ENCODE data around the gene ENTPD2.
"Not testable (repeated sequence)": the region's sequence is repeated elsewhere in the genome, so short reads cannot be mapped to it uniquely, and the experiment has no call there.

The ENTPD2 gene

GRCh38 chr9:137042751-137043727 is 10.8 kb downstream of the ENTPD2 start:
- no peak overlapping the region for H3K9ac ChIP-seq (ENCODE audit: low read length)
- H3K4me1 ChIP-seq (ENCODE audit: control insufficient read depth, insufficient read depth, low read length): peaks cover 15% of the 10 kb centered on the region
- H3K4me3 ChIP-seq (ENCODE audit: low read length): no peak overlapping the region
- peaks cover 14% of the 10 kb centered on the region for H3K27me3 ChIP-seq (ENCODE audit: control insufficient read depth, insufficient read depth, low read length)
- H3K36me3 ChIP-seq (ENCODE audit: control insufficient read depth, insufficient read depth, low read length): no peaks in the 10 kb centered on the region
- peak overlapping the region; percentile 30 for H3K27ac ChIP-seq (ENCODE audit: low read depth, low read length)

DNA sequence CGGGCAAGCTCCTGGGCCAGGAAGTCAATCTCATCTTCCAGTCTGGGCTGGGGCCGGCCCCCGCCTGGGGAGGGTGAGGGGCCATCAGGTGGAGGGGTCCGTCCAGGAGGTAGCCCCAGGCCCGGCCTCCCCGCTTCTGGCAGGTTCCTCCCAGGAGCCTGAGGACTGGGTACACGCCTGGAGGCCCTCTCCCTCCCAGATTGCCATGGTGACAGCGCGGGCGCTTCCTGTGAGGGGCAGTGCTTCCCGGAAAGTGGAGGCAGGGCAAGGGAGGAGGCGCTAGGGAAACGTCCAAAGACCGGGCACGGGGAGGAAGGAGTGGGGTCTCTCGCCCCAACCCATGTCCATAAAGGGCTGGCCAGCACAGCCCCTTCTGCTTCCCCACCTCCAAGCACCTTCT is 12.7 kb downstream of the ENTPD2 start:
- Histone ChIP-seq H3K4me3 (ENCODE audit: low read length) (no peak overlapping the region), H3K36me3 (ENCODE audit: control insufficient read depth, insufficient read depth, low read length) (no peaks in the 10 kb centered on the region), H3K27ac (ENCODE audit: low read depth, low read length) (no peak overlapping the region), H3K9ac (ENCODE audit: low read length) (no peak overlapping the region), H3K4me1 (ENCODE audit: control insufficient read depth, insufficient read depth, low read length) (peaks cover 12% of the 10 kb centered on the region), H3K27me3 (ENCODE audit: control insufficient read depth, insufficient read depth, low read length) (peaks cover 3% of the 10 kb centered on the region)

GRCh38 chr9:137040568-137040967 is 13.3 kb downstream of the ENTPD2 start:
- peaks cover 11% of the 10 kb centered on the region for H3K4me1 ChIP-seq (ENCODE audit: control insufficient read depth, insufficient read depth, low read length)
- no peak overlapping the region for H3K27ac ChIP-seq (ENCODE audit: low read depth, low read length)
- H3K27me3 ChIP-seq (ENCODE audit: control insufficient read depth, insufficient read depth, low read length): peaks cover 3% of the 10 kb centered on the region
- H3K9ac ChIP-seq (ENCODE audit: low read length): no peak overlapping the region
- H3K4me3 ChIP-seq (ENCODE audit: low read length): no peak overlapping the region
- no peaks in the 10 kb centered on the region for H3K36me3 ChIP-seq (ENCODE audit: control insufficient read depth, insufficient read depth, low read length)

DNA sequence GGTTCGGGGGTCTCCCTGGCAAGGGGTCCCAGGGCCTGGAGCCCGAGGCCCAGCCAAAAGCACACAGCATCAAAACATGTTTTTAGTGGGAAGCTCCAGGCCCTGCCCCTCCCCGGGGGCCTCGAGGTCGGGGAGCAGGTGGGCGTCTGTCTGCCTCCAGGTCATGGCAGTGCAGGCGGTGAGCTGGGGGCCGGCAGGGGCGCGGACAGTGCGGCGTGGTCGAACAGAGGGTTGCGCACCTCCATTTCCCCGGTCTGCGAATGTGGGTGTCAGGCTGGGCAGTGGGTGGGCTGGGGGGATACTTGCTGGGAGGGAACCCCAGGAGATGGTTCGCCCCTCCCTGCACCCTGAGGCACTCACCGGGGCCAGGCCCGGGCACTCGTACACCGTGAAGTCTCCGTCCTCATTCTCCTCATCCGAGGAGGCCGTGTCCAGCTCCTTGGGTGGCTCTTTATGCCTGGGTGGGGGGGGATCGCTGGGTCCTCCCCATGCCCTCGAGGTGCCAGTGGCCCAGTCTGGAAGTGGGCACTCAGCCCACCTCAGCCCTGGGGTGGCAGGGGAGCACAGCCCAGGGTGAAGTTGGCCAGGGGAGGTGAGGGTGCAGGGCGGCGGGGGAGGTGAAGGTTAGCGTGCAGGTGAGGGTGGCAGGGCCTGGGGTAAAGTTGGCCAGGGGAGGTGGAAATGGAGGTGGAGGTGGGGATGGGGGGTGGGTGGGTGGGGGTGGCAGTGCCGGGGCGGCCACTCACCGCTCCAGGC is 14.1 kb downstream of the ENTPD2 start:
- Histone ChIP-seq H3K27me3 (ENCODE audit: control insufficient read depth, insufficient read depth, low read length) (no peaks in the 10 kb centered on the region), H3K27ac (ENCODE audit: low read depth, low read length) (no peak overlapping the region)

DNA sequence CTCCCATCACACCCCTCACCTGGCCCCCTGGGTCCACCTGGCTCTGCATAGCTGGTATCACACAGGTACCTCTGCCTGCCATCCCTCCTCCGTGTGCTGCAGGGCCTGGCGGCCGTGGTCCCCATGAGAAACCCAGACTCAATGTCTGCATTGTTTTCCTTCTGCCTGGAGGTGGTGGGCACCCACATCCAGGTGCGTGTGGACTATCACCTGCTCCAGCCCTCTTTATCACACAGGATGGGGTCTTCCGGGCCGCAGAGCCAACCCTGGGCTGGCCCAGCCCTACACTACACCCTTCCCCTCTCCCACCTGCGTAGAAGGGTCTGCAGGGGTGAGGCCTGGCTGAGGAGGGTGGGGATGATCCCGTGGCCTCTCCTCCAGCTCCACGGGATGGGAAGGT is 14.9 kb downstream of the ENTPD2 start:
- Histone ChIP-seq H3K4me3 (ENCODE audit: low read length) (no peak overlapping the region), H3K27me3 (ENCODE audit: control insufficient read depth, insufficient read depth, low read length) (no peaks in the 10 kb centered on the region), H3K27ac (ENCODE audit: low read depth, low read length) (no peak overlapping the region), H3K9ac (ENCODE audit: low read length) (no peak overlapping the region), H3K36me3 (ENCODE audit: control insufficient read depth, insufficient read depth, low read length) (no peaks in the 10 kb centered on the region), H3K4me1 (ENCODE audit: control insufficient read depth, insufficient read depth, low read length) (no peaks in the 10 kb centered on the region)

More for the DNA sequence above, 14.1 kb downstream of the ENTPD2 start:
- no peak overlapping the region for H3K4me3 ChIP-seq (ENCODE audit: low read length)
- no peak overlapping the region for H3K9ac ChIP-seq (ENCODE audit: low read length)
- peaks cover 6% of the 10 kb centered on the region for H3K4me1 ChIP-seq (ENCODE audit: control insufficient read depth, insufficient read depth, low read length)
- no peaks in the 10 kb centered on the region for H3K36me3 ChIP-seq (ENCODE audit: control insufficient read depth, insufficient read depth, low read length)

GRCh38 chr9:137037483-137037882 is 16.4 kb downstream of the ENTPD2 start:
- Histone ChIP-seq H3K36me3 (ENCODE audit: control insufficient read depth, insufficient read depth, low read length) (no peaks in the 10 kb centered on the region), H3K4me1 (ENCODE audit: control insufficient read depth, insufficient read depth, low read length) (no peaks in the 10 kb centered on the region), H3K27me3 (ENCODE audit: control insufficient read depth, insufficient read depth, low read length) (no peaks in the 10 kb centered on the region), H3K9ac (ENCODE audit: low read length) (no peak overlapping the region), H3K4me3 (ENCODE audit: low read length) (no peak overlapping the region), H3K27ac (ENCODE audit: low read depth, low read length) (no peak overlapping the region)

GRCh38 chr9:137037035-137037434 is 16.8 kb downstream of the ENTPD2 start:
- Histone ChIP-seq H3K4me1 (ENCODE audit: control insufficient read depth, insufficient read depth, low read length) (no peaks in the 10 kb centered on the region), H3K27me3 (ENCODE audit: control insufficient read depth, insufficient read depth, low read length) (no peaks in the 10 kb centered on the region)

DNA sequence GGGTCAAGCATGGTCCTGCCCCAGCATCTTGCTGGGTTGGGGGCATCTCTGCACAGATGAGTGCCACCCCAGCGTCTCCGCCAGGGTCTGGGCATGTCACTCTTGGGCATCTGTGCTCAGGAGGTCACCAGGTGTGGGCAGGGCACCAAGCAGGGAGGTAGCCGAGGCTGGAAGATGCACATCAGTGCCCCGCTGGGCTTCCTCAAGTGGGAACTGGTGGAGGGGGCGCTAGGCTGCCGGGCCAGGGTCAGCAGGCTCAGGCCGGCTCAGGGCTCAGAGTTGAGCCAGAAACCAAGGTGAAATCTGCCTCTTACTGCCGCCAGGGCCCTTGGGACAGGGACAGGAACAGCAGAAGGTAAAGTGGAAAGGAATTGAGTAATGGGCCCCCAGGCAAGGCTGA is 17.9 kb downstream of the ENTPD2 start:
- Histone ChIP-seq H3K4me3 (ENCODE audit: low read length) (no peak overlapping the region), H3K36me3 (ENCODE audit: control insufficient read depth, insufficient read depth, low read length) (no peaks in the 10 kb centered on the region), H3K27me3 (ENCODE audit: control insufficient read depth, insufficient read depth, low read length) (no peaks in the 10 kb centered on the region), H3K9ac (ENCODE audit: low read length) (no peak overlapping the region), H3K4me1 (ENCODE audit: control insufficient read depth, insufficient read depth, low read length) (no peaks in the 10 kb centered on the region), H3K27ac (ENCODE audit: low read depth, low read length) (no peak overlapping the region)

More at GRCh38 chr9:137037035-137037434, 16.8 kb downstream of the ENTPD2 start:
- no peaks in the 10 kb centered on the region for H3K36me3 ChIP-seq (ENCODE audit: control insufficient read depth, insufficient read depth, low read length)
- H3K27ac ChIP-seq (ENCODE audit: low read depth, low read length): no peak overlapping the region
- no peak overlapping the region for H3K4me3 ChIP-seq (ENCODE audit: low read length)
- no peak overlapping the region for H3K9ac ChIP-seq (ENCODE audit: low read length)

GRCh38 chr9:137035507-137035834 is 18.4 kb downstream of the ENTPD2 start:
- no peak overlapping the region for H3K27ac ChIP-seq (ENCODE audit: low read depth, low read length)
- no peaks in the 10 kb centered on the region for H3K36me3 ChIP-seq (ENCODE audit: control insufficient read depth, insufficient read depth, low read length)
- no peaks in the 10 kb centered on the region for H3K4me1 ChIP-seq (ENCODE audit: control insufficient read depth, insufficient read depth, low read length)
- H3K4me3 ChIP-seq (ENCODE audit: low read length): no peak overlapping the region
- no peaks in the 10 kb centered on the region for H3K27me3 ChIP-seq (ENCODE audit: control insufficient read depth, insufficient read depth, low read length)
- H3K9ac ChIP-seq (ENCODE audit: low read length): no peak overlapping the region

DNA sequence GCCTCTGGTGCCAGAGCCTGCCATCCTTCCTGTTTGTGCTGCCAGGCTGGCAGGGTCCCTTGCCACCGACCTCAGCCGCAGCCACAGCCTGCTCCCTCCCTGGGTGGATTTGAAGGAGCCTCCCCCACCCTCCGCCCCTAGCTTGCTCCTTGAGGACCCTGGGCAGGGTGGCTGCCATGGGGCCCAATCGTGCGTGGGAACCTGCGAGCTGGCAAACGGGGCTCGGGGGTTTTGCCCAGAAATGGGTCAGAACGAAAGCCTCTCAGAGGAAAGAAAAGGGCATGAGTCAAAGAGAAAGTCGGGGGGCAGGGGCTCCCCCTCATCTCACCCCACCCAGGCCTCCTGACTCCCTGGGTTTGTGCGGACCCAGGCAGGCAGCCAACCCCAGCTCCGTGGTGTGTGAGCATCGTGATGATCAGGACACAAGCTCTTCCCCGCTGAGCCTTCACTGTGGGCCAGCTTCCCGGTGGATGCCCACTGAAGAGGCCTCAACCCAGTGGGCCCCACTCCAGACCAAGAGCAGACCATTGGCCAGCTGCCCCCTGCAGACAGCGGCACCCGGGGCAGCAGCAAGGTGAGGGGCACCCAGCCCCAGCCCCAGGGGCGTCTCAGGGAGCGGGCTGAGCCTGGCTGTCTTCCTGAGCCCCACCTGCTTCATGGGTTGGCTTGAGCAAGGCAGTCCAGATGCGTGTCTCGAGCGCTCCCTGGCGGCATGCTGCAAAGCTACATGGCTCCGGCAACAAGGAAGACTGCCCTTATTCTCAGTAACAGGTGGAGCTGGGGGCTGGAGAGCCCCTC is 19.0 kb downstream of the ENTPD2 start:
- Histone ChIP-seq H3K27ac (ENCODE audit: low read depth, low read length) (no peak overlapping the region), H3K9ac (ENCODE audit: low read length) (no peak overlapping the region), H3K4me3 (ENCODE audit: low read length) (peak overlapping the region; percentile 21)

DNA sequence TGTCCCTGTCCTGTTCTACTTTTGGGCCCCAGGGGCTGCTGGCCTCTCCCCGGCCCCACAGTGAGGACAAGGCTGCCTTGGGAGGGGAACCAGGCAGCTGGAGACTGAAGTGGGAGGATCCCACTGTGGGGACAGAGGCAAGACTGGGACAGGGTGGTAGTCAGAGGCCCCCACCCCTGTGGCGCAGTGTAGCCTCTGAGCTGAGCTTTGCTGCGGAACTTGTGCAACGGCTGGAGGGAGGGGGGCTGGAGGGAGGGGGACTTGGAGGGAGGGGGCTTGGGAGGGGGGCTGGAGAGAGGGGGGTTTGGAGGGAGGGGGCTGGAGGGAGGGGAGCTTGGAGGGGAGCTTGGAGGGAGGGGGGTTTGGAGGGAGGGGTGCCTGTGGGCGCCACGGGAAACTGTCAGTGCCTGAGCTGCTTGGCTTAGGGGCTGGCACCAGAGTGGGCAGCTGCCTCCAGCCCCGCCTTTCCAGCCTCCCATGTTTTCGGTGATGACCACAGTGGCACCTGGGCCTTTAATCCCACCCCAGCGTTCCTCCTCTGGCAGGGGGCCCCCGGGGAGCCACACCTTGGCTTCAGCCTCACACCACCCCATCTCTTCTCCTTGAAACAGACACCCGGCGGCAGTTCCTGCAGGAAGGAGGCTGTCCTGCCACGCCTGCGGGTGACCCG is 19.7 kb downstream of the ENTPD2 start:
- H3K4me3 ChIP-seq (ENCODE audit: low read length): peak overlapping the region; percentile 8
- no peak overlapping the region for H3K9ac ChIP-seq (ENCODE audit: low read length)
- no peak overlapping the region for H3K27ac ChIP-seq (ENCODE audit: low read depth, low read length)
- H3K4me1 ChIP-seq (ENCODE audit: control insufficient read depth, insufficient read depth, low read length): peaks cover 4% of the 10 kb centered on the region
- no peaks in the 10 kb centered on the region for H3K27me3 ChIP-seq (ENCODE audit: control insufficient read depth, insufficient read depth, low read length)
- no peaks in the 10 kb centered on the region for H3K36me3 ChIP-seq (ENCODE audit: control insufficient read depth, insufficient read depth, low read length)

More for the DNA sequence above, 19.0 kb downstream of the ENTPD2 start:
- no peaks in the 10 kb centered on the region for H3K27me3 ChIP-seq (ENCODE audit: control insufficient read depth, insufficient read depth, low read length)
- H3K4me1 ChIP-seq (ENCODE audit: control insufficient read depth, insufficient read depth, low read length): no peaks in the 10 kb centered on the region
- H3K36me3 ChIP-seq (ENCODE audit: control insufficient read depth, insufficient read depth, low read length): no peaks in the 10 kb centered on the region

GRCh38 chr9:137033481-137033880 is 20.4 kb downstream of the ENTPD2 start:
- H3K36me3 ChIP-seq (ENCODE audit: control insufficient read depth, insufficient read depth, low read length); H3K27me3 ChIP-seq (ENCODE audit: control insufficient read depth, insufficient read depth, low read length); H3K4me1 ChIP-seq (ENCODE audit: control insufficient read depth, insufficient read depth, low read length); H3K27ac ChIP-seq (ENCODE audit: low read depth, low read length); H3K9ac ChIP-seq (ENCODE audit: low read length); H3K4me3 ChIP-seq (ENCODE audit: low read length): not testable (repeated sequence)
